PC-3 (cell line): ENCODE data around the gene APLP1. TPM values are rescaled to one million over a fixed set of nuclear protein-coding genes. Genes with fewer than 3 reads are reported as not detected.

Experiments used
- ATAC-seq: fragments of 200-7000 bp; cut with Tn5 transposase; 2 replicates; pipeline ENCODE4 v1.9.1; 2020; ENCODE audit warnings: mild to moderate bottlenecking, moderate library complexity
- BruUV-seq: library from RNA; stranded (reverse); fragments of 400-500 nt; replicated peaks from 2 replicates; lab custom pipeline; 2021; lab: Mats Ljungman, UMichigan
- CTCF ChIA-PET: fragments of 300-600 bp; sonication (Branson Sonifier 250); formaldehyde crosslinking; loops from one replicate; lab custom pipeline; 2022; ENCODE audit warnings: antibody characterized with exemption; lab: Charles Lee
- POLR2A ChIA-PET: fragments of 300-600 bp; sonication (Branson Sonifier 250); formaldehyde crosslinking; loops from one replicate; lab custom pipeline; 2022; ENCODE audit warnings: antibody characterized with exemption; ENCODE audit not compliant: unreplicated experiment; lab: Charles Lee
- DNase-seq: peaks from one replicate; pipeline ENCODE4 v3.0.0-alpha.2; 2015
- H2AFZ ChIP-seq: fragments of 300-600 bp; sonication (generic); 2 replicates; pipeline ENCODE4 v1.6.0; 2016; ENCODE audit warnings: antibody characterized with exemption, low read length
- H3F3A ChIP-seq: fragments of 300-600 bp; sonication (generic); one replicate; pipeline ENCODE4 v1.6.0; 2017; ENCODE audit warnings: antibody characterized with exemption, low read length, control low read depth, mild to moderate bottlenecking; ENCODE audit not compliant: unreplicated experiment
- H3K27ac ChIP-seq: fragments of 300-600 bp; sonication (generic); 2 replicates; pipeline ENCODE4 v1.5.1; 2016; ENCODE audit warnings: mild to moderate bottlenecking, low read length
- H3K27me3 ChIP-seq: fragments of 300-600 bp; sonication (generic); 2 replicates; pipeline ENCODE4 v1.6.1; 2016; ENCODE audit warnings: low read length, mixed read lengths
- H3K36me3 ChIP-seq: fragments of 300-600 bp; sonication (generic); 2 replicates; pipeline ENCODE4 v1.6.1; 2016; ENCODE audit warnings: low read depth, mixed run types, low read length, mixed read lengths
- H3K4me1 ChIP-seq: fragments of 300-600 bp; sonication (generic); 2 replicates; pipeline ENCODE4 v1.5.1; 2016; ENCODE audit warnings: low read length; ENCODE audit not compliant: insufficient read depth
- H3K4me2 ChIP-seq: fragments of 300-600 bp; sonication (generic); 2 replicates; pipeline ENCODE4 v1.6.0; 2016; ENCODE audit warnings: low read length
- H3K4me3 ChIP-seq: fragments of 300-600 bp; sonication (generic); 2 replicates; pipeline ENCODE4 v1.5.1; 2016; ENCODE audit warnings: mild to moderate bottlenecking, low read length, mixed read lengths
- H3K79me2 ChIP-seq: fragments of 300-600 bp; sonication (generic); 2 replicates; pipeline ENCODE4 v1.6.1; 2017; ENCODE audit warnings: low read length, mixed read lengths
- H3K9ac ChIP-seq: fragments of 300-600 bp; sonication (generic); 2 replicates; pipeline ENCODE4 v1.6.0; 2016; ENCODE audit warnings: mild to moderate bottlenecking, low read length
- H3K9me2 ChIP-seq: fragments of 300-600 bp; sonication (generic); replicated peaks from 2 replicates; pipeline ENCODE4 v1.6.1; 2016; ENCODE audit warnings: mixed run types, low read length, mixed read lengths
- H3K9me3 ChIP-seq: fragments of 300-600 bp; sonication (generic); 2 replicates; pipeline ENCODE4 v1.6.1; 2016; ENCODE audit warnings: low read length, mixed read lengths
- H4K20me1 ChIP-seq: fragments of 300-600 bp; sonication (generic); 2 replicates; pipeline ENCODE4 v1.6.1; 2016; ENCODE audit warnings: low read length, mixed read lengths
- CTCF ChIP-seq: fragments of 300-600 bp; sonication (generic); conservative IDR thresholded peaks from 2 replicates; pipeline ENCODE4 v1.5.1; 2017; ENCODE audit warnings: antibody characterized with exemption, low read depth, mild to moderate bottlenecking, low read length
- EZH2 ChIP-seq: fragments of 300-600 bp; sonication (generic); IDR thresholded peaks from one replicate; pipeline ENCODE4 v1.6.1; 2017; ENCODE audit warnings: antibody characterized with exemption, mild to moderate bottlenecking, low read length; ENCODE audit not compliant: unreplicated experiment
- EZH2phosphoT487 ChIP-seq: fragments of 300-600 bp; sonication (generic); IDR thresholded peaks from 2 replicates; pipeline ENCODE4 v1.6.1; 2018; ENCODE audit warnings: mild to moderate bottlenecking, antibody characterized with exemption, low read length, borderline replicate concordance
- intact Hi-C: fragments of 100-400 bp; cut with micrococcal nuclease; formaldehyde crosslinking; loops from 2 replicates; pipeline ENCODE4 v1.9.0; 2023
- total RNA-seq: library from RNA; depleted of rRNA; stranded (reverse); fragments of >200 nt; gene quantifications from 2 replicates; pipeline ENCODE4 v1.2.3, GENCODE V29; 2014

Gene APLP1
- total RNA-seq, 1 experiment from 2014 or later = 21.1 TPM

- no peaks in the 10 kb centered on the region for H3K4me1 ChIP-seq
- ATAC-seq = no peak
- ChIA-PET CTCF (no interaction called here), POLR2A (no interaction called here)
- H3K9me2 ChIP-seq = no peaks in the 10 kb centered on the region
- no peaks in the 10 kb centered on the region for H3K9me3 ChIP-seq
- no peaks in the 10 kb centered on the region for H3K36me3 ChIP-seq
- no peaks in the 10 kb centered on the region for H4K20me1 ChIP-seq
- H3F3A ChIP-seq = no peaks in the 10 kb centered on the region
- no peak overlapping the region for H2AFZ ChIP-seq
- no peak for DNase-seq
- H3K4me2 ChIP-seq = no peak overlapping the region
- H3K79me2 ChIP-seq = no peaks in the 10 kb centered on the region
- no TSS peak for BruUV-seq
- TF ChIP-seq EZH2phosphoT487 = no peak
- TF ChIP-seq CTCF = no peak
- TF ChIP-seq EZH2 = no peak
- no peak overlapping the region for H3K9ac ChIP-seq
- no peak overlapping the region for H3K4me3 ChIP-seq
- intact Hi-C loops = no loop called here
- H3K27me3 ChIP-seq = no peaks in the 10 kb centered on the region
- no peak overlapping the region for H3K27ac ChIP-seq
These were observed 26.3 kb upstream of the APLP1 start for GRCh38 chr19:35841961-35842595.

- Histone ChIP-seq H3K9me2 (no peaks in the 10 kb centered on the region), H3K4me1 (no peaks in the 10 kb centered on the region), H3K27ac (no peak overlapping the region), H2AFZ (no peak overlapping the region), H3K4me3 (no peak overlapping the region), H3K9ac (no peak overlapping the region), H3K4me2 (no peak overlapping the region), H4K20me1 (no peaks in the 10 kb centered on the region), H3K79me2 (no peaks in the 10 kb centered on the region), H3K9me3 (no peaks in the 10 kb centered on the region), H3K27me3 (no peaks in the 10 kb centered on the region), H3F3A (no peaks in the 10 kb centered on the region), H3K36me3 (no peaks in the 10 kb centered on the region)
- ATAC-seq (no peak), DNase-seq (no peak)
- no TSS peak for BruUV-seq
- intact Hi-C loops = no loop called here
- ChIA-PET CTCF (no interaction called here), POLR2A (no interaction called here)
- TF ChIP-seq EZH2 (no peak), EZH2phosphoT487 (no peak), CTCF (no peak)
These were observed 25.6 kb upstream of the APLP1 start for GRCh38 chr19:35842666-35843272.
